Mammary epithelial cell (primary cell): Measurements from ENCODE around the gene GARNL3.

Experiments used
- CTCF ChIP-seq, 2 donors: IDR thresholded peaks in 1 of 2; conservative IDR thresholded peaks in 1 of 2; 2 replicates each; pipeline ENCODE4 v1.5.1; 2011 to 2012; ENCODE audit warnings: inconsistent platforms in 2 of 2, low read length in 2 of 2, mild to moderate bottlenecking in 2 of 2, control low read depth in 1 of 2, low read depth in 1 of 2; ENCODE audit not compliant: insufficient read depth in 1 of 2; ENCODE audit errors: extremely low read depth in 1 of 2
- EZH2 ChIP-seq: IDR thresholded peaks from 2 replicates; pipeline ENCODE4 v1.6.1; 2012; ENCODE audit warnings: low read length, inconsistent platforms, borderline replicate concordance

DNA sequence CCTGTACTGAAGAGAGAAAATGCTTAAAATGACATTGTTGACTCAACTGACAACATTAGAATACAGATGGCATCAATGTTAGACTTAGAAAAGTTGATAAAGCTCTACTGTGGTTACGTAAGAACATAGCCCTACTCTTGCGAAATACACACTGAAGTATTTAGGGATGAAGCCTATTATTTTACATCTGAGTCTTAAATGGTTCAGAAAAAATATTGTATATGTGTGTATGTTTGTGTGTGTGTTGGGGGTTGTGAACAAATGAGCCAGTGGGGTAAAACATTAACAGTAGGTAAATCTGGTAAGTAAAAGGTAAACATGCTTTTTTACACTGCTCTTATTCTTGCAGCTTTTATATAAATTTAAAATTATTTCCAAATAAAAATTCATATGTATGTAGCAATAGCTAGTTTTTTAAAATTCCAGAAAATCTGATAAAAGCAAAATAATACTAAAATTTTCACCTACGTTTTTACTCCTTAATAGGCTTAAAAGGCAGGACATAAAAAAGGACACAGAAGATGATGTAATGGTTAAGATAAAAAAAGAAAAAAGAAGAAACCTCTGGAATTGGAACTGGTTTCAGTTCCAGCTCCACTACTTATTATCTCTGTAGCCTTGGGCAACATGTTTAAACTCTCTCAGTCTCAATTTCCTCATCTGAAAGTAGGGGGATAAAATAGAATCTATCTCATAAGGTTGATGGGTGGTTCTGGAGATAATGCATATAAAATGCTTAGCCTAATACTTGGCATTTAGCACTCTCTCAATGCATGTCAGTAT, 44.3 kb downstream of the GARNL3 start:
- no peak for TF ChIP-seq CTCF (conservative IDR thresholded peaks at IDR 0.05 in 1 of 2, IDR thresholded peaks at IDR 0.05 in 1 of 2; ENCODE audit: extremely low read depth in 1 of 2, insufficient read depth in 1 of 2, low read depth in 1 of 2, low read length in 2 of 2)
- no peak for TF ChIP-seq EZH2
